ENCODE measurements around the gene LYPD1.

LYPD1 gene

DNA sequence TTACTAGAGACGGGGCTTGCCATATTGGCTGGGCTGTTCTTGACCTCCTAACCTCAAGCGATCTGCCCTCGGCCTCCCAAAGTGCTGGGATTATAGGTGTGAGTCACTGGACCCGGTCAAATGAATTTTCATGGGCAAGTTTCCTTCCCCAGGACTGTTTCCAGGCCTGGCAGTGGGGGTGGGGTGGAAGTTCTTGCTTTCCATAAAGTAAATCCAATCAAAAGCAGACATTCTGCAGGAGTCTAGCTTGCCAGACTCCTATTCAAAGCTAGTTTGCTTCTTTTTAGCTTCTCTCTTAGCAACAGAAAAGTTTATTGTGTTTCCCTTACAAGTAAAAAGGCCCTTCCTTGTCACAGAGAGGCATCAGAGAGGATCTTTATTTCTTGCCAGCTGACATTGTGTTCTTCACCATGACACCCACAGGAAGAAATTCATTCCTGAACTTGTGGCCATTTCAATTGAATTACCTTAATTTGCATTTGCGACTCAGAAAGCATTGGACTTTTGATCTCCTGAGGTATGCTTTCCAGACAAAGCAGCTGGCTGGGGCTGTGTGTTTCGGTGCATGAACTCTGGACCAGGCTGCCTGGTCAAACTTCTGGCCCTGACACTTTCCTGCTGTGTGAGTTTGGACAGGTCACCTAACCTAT lies 37.9 kb downstream of the LYPD1 start:
- no peak for DNase-seq (ENCODE audit: low spot score)

GRCh38 chr2:132627536-132627935 lies 42.5 kb downstream of the LYPD1 start:
- no peak for DNase-seq (ENCODE audit: low spot score)

GRCh38 chr2:132623096-132623839 lies 46.7 kb downstream of the LYPD1 start:
- no peak for DNase-seq (ENCODE audit: low spot score)

DNA sequence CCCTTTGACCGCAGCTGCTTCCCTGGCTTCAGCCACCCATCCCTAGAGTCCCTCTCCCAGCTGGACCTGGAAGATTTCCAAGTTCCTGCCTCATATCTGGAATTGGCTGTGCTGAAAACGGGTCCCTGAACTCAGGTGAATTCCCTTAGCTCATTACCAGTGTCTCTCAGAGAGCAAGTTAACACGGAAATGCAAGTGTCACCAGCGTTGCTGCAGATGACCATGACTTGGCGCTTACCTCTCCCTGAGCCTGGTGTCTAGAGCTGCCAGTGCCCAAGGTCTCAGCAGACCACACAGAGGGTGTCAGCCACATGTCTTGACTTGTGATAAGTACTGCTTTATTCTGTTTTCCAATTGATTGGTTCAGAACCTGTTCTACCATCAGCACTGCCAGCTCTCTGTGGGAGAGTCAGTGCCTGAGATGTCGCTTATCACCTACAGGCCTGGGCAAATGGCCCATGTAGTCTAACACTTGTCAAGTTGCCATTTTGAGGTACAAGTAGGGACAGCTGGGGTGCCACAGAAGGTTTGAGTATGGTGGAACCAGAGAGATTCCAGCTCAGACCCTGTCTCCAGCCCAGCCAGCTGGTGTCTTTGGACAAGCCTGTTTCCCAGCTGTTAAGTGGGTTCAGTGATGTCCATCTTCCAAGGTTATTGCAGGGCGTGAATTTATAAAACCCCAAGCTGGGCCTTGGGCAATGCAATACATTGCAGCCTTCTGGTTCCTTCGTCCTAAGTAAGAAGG lies 48.7 kb downstream of the LYPD1 start:
- DNase-seq (ENCODE audit: low spot score) = no peak

DNA sequence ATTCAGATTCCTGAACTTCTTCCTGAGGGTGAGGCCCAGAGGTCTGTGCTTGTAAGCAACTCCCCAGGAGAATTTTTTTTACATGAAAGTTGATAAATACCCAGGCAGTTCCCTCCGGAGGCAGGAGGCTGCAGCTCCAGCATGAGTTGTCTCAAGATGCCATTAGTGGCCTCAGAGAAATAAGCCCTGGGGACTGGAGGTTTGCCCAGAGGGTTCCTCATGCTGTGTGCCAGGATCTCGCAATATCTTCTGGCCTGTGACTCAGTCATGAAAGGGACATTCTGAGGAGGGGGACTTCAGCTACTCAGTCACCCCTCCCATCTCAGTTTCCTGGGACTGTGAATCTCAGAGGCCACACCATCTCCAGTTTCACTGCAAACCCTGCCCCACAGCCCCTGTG lies 49.9 kb downstream of the LYPD1 start:
- no peak for DNase-seq (ENCODE audit: low spot score)

DNA sequence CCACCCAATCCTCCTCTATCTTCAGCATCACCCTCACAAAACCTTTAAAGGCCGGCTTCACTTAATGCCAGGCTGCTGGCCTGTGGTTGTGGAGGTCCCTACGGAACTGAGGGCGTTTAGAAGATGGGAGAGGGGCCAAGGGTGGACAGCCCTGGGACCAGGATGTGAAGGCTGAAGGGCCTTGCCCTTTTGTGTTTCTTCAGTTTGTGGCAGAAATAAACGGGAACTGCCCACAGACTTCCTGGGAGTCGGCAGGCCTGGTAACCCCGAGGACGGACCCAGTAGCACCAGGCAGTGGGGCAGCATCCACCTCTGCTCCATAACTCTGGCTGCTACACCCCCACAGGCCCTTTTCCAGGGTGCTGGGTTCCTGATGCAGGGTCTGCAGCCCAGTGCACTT lies 51.3 kb downstream of the LYPD1 start:
- DNase-seq (ENCODE audit: low spot score) = no peak

DNA sequence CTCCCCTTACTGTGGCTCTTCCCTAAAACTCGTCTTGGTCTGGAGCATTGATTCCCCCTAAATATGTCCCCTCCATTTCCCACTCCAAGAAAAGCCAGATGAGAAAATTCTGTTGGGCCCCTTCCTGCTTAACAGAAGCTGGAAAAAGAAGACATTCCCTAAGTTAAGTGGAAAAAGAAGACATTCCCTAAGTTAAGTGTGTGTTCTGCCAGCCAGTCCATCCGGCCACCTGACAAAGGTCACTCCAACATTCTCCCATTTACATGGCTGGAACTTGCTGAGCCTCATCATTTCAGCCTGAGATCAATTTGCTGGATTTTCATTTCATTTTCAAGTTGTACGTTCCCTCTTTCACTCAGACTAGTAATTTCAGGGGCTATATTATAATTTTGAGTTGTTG lies 52.0 kb downstream of the LYPD1 start:
- no peak for DNase-seq (ENCODE audit: low spot score)

DNA sequence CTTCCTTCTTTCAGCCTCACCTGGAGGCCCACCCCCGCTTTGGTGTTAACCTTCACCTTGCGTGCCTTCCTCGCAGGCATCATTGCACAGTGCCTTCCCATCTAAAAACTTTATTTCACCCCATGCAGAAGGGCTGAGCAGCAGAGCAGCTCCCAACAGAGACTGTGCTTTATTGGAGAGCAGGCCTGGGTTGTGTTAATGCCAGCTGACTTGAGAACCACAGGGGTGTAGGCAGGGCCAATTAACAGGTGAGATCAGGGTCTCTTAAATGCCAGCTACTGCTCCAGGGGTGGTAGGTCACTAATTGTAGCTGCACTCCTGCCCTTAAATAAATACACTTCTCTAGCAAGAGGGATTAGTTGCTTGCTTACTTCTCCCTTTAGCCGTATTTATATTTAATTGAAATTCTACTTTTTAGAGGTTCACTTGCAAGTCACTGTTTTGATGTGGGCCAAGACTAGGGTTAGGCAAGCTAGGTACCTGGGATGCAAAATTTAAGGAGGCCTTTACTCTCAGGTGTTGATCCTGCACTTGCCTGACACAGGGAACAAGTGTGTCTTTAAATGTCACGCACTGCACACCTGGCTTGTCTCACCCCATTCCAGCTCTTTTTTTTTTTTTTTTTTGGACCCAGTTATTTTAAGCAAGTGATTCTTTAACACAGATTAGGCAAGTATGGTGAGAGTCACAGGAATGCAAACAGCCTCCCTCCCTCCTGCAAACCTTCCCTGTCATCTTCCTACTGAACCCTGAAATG lies 54.5 kb downstream of the LYPD1 start:
- DNase-seq (ENCODE audit: low spot score) = no peak

- no peak for DNase-seq (ENCODE audit: low spot score)
Measured at GRCh38 chr2:132611719-132612118, 58.3 kb downstream of the LYPD1 start.

DNA sequence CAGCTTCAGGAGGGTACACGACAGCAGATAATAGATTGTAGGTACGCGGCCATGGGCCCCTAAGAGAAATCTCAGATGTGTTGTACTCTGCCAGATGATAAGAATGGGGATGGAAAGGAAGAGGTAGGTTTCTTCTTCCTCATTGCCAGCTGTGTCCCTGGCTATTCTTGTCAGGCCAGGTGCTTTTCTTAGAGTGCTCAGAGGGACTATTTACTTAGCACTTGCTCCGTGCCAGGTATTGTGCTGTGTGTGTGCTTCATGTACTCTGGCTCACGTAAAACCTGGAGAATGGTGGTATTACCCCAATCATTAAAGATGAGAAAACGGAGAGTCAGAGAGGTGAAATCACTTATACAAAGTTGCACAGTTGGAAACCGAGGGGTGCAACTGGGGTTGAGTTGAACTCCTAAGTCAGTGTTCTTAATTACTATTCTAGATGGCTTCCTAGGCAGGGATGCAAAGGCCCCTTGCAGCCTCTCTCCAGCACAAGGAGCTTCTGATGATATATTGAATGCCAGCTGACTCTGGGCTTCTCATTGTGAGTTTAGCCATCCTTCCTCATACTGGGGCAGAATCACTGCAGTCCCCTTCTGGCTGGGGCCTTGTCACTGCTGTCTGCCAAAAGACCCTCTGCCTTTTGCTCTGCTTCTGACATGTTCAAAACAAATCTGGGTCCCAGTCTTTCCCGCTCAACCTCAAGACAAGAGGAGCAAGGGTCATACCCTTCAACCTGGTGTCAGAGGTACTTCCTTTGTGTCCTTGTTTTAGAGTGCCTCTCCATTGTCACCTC lies 60.7 kb downstream of the LYPD1 start:
- no peak for DNase-seq (ENCODE audit: low spot score)

DNA sequence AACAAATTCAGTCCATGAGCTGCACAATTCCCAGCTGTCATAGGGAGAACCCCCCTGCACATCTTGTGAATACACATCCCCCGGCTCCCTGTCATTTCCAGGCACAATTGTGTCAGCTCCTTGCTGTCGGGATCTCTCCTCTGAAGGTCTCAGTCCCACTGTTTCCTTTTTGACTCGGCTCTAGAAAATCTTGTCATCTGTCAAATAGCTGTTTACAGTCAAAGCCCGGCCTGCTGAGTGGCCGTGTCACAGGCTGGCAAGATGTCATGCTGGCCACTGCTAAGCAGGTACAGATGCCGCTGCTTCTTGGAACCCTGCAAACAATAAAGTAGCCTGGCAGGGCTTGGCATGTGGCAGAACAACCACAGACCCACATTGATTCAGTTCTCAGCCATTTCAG lies 61.7 kb downstream of the LYPD1 start:
- no peak for DNase-seq (ENCODE audit: low spot score)

- no peak for DNase-seq (ENCODE audit: low spot score)
Measured at GRCh38 chr2:132607426-132608090, 62.4 kb downstream of the LYPD1 start.

DNA sequence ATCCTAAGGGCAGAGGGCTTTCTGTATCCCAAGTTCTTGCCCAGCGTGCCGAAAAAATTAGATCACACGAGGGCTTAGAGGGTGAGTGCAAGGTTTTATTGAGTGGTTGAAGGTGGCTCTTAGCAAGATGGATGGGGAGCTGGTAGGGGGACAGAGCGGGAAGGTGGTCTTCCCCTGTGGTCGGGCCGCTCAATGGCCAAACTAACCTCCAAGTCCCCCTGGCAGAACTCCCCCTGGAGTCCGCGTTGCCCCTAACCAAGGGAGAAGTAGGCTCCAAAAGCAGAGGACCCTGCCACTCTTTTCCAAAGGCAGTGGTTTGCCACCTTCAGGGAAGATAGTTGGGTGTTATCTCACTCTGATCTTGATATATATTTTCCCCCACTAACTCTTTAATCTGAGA lies 63.4 kb downstream of the LYPD1 start:
- DNase-seq (ENCODE audit: low spot score) = no peak

DNA sequence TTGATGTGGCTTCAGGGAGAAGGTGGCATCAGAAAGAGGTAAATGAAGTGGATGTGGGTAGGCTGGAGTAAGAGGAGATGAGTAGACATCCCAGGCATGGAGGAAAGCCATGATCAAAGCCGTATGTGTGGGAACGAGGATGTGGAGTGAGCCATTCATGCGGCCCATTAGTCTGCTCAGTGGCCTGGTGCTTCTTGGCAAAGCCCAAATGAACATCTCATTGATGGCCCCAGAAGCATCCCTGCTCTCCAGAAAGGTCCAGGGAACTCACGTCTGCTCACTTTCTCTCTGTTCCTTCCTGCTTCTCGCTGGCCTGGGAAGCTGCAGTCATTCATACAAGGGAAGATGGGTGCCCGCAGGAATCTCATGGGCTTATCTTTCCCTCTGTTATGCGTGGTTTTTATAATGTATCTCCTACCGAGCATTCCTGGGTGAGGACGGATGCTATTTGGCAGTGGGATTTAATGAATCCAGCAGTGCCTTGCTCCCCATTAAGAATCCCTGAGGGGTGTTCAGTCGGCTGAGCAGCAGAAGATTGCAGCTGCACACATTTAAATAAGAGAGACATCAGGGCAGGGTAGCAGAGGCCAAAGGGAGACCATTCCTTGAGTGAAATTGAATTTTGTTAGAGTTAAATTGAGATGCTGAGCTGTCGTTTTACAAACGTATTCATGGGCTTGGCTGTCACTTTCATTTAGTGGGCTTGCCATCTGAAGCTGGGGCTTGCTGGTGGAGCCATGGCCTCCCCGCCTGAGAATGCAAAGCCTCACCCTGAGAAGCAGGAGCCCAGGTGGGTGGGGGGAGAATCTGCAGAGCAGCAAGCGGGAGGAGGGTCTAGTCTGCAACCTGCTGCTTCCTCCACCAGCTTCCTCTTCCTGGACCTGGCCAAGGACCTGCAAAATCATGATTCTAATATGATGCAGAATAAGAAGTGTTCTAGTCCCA lies 64.5 kb downstream of the LYPD1 start:
- no peak for DNase-seq (ENCODE audit: low spot score)

DNA sequence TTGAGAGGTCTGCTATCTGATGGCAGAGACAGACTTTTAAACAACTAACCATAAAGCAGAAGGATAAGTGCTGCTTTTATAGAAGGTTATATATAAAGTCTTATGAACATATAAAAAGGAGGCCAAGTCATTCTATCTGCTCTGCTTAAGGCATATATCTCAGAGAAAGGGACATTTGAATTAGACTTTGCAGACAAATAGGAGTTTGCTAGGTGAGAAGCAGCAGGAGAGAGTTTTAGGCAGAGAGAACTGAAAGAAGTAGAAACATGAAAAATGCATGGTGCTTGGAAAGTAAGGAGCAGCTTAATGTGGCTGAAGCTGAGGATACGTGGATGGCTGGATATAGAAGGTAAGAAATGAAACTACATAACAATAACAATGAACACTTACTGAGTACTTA lies 65.4 kb downstream of the LYPD1 start:
- no peak for DNase-seq (ENCODE audit: low spot score)

DNA sequence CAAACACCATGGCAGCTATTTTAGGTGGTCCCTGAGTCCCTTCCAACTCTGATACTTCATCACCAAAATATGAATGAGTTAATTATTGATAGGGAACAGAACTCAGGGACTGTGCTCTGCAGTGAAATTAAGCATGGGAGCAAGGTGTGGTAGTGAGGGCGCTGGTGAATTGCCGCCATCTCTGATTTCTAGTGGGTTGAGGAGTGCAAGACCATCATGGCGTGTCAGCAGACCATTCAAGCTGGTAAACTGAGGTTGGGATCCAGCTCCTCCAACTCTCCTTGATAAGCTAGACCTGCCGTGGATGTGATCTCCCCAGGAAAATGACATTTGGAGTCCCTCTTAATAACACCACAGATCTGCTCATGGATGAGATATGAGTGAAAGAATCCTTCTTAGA lies 70.4 kb downstream of the LYPD1 start:
- no peak for DNase-seq (ENCODE audit: low spot score)

DNA sequence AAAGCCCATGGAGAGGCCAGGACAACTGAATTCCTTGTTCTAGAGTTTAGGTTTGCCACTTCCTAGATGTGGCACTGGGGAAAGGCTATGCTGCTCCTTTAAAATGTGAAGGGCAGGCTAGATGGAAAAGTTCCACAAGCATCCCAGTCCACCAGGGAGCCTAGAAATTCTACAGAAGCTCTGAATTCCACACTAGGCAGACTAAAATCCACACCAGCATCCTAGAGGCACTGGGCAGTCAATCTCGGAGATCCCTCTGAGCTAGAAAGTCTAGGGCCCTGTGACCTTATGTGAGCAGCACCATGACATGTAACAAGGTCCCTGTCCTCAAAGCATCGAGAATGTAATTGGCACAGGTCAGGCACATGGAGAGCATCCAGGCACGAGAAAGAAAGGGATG lies 71.5 kb downstream of the LYPD1 start:
- no peak for DNase-seq (ENCODE audit: low spot score)

DNA sequence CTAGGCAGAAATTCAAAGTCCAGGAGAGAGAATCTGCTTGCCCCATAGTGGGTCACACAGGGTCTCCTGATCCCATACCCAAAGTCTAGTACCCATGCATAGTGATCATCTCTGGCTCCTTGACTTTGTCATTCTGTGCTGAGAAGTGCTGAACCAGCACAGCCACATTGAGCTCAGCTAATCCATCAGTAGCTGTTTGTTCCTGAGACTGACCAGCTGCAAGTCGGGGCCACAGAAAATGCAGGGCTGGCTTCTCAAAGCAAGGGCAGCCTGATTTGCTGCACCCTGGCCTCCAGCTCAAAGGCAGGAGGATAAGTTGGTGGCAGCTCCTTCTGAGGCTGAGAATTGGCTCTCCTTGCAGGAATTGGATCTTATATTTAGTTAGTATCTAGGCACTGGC lies 72.2 kb downstream of the LYPD1 start:
- no peak for DNase-seq (ENCODE audit: low spot score)

- no peak for DNase-seq (ENCODE audit: low spot score)
Measured at GRCh38 chr2:132597166-132597565, 72.8 kb downstream of the LYPD1 start.

- DNase-seq (ENCODE audit: low spot score) = no peak
Measured at GRCh38 chr2:132595693-132596092, 74.3 kb downstream of the LYPD1 start.

Data from hematopoietic multipotent progenitor cell treated with erythropoietin and hydrocortisone succinate and interleukin-3 and kit ligand, for 15 days (in vitro differentiated cells).